Measurements from ENCODE around the gene PDE3A.
A peak's percentile ranks its signal among the peaks of the same experiment; 100 is the strongest.
"Not testable (repeated sequence)": the region's sequence is repeated elsewhere in the genome, so short reads cannot be mapped to it uniquely, and the experiment has no call there.

The PDE3A gene

DNA sequence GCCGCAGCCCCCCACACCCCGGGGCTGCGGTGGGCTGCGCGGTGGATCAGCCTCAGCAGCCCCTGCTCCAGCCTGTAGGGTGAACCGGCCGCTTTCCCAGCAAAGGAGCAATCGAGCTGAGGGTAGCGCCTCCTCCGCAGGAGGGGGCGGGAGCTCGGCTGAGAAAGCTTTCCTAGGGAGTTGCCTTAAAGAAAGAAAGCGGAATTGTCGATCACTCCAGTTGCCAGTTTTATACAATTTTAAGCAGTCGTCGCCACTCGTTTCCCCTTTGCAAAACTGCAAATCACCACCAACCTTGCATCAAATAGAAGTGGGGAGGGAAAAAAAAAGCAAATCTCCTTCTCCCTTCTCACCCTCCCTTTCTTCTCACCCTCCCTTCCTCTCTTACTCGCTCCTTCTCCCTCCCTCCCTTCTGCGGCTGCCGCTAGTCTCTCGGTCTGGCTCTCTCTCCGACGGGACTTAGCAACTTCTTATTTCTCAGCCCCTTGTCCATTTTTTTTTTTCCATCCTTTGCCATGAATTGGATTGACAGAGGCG lies at the start of gene PDE3A:
Gene PDE3A, plus strand, starts transcription at position 424 of the 537 bp plus-strand sequence. CDS start 748 bp downstream, outside the sequence.
- peak; percentile 86 for DNase-seq (ENCODE audit: low spot score)

DNA sequence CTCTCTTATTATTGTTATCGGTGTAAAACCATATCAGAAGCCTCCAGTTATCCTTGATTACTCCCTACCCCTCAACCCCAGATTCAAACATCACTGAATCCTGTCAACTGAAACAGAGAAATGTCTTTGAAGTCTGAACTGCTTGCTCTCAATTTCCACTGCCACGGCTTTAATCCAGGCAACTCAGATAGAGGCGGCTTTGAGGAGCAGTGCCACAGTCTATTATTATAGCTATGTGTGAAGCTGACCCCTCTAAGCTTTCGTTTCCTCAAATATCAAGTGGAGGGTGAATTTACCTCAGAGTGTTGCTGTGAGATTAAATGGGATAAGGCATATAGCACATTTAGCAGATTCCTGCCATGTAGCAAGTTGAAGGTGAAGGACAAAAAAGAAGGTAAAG lies 49.0 kb upstream of the PDE3A start:
- no peak for DNase-seq (ENCODE audit: low spot score)

DNA sequence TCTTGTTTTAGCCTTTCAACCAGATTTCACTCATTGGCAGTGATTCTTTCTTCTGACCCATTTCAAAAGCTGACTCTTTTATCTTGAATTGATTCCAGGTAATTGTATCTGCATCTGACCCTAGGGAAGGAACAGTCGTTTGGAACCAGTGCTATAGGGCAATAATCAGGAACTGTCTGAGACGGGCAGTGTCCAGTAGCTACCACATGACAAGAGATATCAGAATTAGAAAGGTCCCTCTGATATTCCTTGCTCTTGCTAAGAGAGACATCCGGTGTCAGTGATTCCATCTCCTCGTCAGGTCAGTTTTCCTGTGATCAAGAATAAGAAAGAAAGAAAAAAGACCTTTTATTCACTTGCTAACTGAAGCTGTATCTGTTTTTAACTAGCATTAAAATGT lies 47.8 kb upstream of the PDE3A start:
- no peak for DNase-seq (ENCODE audit: low spot score)

DNA sequence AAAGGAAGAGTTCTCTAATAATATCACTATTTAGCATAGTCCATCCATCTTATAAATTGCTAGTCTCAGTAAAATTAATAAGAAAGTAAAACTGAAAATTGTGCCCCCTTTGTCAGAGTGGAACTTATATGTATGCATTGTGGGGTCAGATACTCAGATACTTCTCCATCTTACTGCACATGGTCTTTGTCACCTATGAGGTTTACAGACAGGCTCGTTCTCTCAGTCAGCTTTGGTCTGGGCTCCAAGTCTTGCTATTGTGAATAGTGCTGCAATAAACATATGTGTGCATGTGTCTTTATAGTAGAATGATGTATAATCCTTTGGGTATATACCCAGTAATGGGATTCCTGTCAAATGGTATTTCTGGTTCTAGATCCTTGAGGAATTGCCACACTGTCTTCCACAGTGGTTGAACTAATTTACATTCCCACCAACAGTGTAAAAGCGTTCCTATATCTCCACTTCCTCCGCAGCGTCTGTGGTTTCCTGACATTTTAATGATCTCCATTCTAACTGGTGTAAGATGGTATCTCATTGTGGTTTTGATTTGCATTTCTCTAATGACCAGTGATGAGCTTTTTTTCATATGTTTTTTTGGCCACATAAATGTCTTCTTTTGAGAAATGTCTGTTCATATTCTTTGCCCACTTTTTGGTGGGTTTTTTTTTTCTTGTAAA lies 37.4 kb upstream of the PDE3A start:
- DNase-seq (ENCODE audit: low spot score) = not testable (repeated sequence)

DNA sequence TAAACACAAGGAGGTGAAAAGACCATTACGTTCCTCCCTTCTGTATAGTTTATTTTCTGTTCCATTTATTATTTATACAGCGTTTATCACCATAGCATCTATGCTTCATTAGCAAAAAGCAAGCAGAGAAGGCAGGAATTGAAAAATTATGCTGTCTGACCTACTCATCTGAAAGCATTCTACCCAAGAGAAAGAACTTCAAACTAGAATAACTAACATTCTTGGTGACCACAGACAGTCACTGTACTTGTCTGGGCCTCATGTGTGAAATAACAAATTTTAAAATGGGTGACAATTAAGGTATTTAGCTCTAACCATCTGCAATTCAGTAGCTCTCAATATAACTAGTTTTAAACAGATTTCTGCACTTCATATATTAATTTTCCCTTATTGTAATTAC lies 29.3 kb upstream of the PDE3A start:
- no peak for DNase-seq (ENCODE audit: low spot score)

DNA sequence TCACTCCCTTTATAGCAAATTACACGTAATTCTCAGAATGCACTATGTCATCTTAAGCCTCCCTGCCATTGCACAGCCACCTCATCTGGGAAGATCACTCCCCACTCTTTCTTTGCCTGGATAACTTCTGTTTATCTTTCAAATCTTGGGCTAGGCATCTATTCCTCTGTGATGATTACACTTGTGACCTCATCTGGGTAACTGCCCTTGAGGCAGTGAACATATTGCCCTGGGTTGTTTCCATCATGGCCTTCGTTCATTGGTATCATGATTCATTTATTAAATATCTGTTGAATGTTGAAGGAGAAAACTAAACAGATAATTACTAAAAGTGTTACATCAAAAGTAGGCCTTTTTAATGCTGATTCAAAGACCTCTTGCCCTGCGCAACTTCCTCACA lies 26.2 kb upstream of the PDE3A start:
- no peak for DNase-seq (ENCODE audit: low spot score)

DNA sequence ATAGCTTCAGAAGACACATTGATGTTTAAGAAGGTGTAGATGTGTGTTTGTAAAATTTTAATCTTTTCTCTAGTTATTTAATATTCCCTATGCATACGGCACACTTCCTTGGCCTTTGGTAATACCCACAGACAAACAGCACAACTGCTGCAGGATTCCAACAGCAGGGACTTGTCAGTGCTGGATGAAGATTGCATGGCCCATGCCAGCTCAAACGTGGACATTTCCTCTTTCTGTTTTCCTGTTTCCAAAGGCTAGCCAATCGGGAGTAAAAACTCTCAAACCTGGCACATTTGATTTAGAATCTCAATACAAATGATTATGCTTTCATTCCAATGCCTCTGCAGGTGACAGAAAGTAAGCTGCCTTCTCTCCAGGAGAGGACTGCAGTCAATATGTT lies 22.5 kb upstream of the PDE3A start:
- DNase-seq (ENCODE audit: low spot score) = no peak

DNA sequence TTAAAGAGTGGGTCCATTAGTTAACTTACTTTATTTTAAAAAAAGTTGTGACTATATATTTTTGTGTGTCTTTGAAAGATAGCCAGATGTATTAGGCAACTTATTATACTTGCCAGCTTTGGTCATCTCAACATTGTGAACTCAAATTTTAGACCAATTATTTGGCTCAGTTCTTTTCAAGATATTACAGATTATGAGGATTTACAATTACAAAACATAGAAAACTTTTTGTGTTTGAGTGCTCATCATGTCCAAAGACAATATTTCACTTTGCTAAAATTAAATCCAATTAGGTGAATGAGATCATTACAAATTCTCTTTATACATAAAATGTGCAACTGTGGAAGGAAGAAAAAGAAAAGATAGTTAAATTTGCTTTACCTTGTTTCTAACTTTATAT lies 18.3 kb upstream of the PDE3A start:
- DNase-seq (ENCODE audit: low spot score) = no peak

DNA sequence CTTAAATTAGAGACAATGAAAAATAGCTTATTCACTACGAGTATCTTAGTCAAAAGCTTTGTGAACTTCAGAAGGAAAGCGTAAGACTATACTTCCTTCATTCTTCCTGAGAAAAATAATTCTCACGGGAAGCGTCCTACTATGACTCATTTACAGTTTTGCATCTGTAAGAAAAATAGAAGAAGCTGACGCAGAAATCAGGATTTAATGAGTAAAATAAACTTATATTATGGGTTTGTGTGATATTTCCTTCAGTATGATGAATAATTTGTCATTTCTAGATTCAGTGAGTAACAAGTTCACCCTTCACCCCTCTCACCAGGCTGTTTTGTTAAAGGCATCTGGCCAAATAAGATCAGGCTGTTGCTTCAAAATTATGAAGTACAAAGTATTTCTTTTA lies 17.8 kb upstream of the PDE3A start:
- no peak for DNase-seq (ENCODE audit: low spot score)

DNA sequence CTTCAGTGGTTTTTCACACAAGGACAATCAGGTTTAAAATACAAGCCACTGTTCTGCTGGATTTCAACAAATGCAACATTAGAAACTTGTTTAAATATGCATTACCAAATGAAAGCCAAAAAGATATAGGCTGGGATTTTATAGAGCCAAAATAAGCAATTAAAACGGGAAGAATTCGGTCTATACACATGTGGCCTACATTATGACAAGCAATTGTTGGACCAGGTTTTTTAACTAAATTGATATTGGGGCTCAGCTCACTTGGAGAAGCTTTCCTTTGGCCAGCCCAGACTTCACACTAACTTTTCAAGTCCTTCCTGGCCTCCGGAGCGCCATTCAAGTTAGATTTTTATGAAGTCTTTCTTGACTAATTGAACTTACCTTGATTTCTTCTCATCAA lies 16.9 kb upstream of the PDE3A start:
- no peak for DNase-seq (ENCODE audit: low spot score)

DNA sequence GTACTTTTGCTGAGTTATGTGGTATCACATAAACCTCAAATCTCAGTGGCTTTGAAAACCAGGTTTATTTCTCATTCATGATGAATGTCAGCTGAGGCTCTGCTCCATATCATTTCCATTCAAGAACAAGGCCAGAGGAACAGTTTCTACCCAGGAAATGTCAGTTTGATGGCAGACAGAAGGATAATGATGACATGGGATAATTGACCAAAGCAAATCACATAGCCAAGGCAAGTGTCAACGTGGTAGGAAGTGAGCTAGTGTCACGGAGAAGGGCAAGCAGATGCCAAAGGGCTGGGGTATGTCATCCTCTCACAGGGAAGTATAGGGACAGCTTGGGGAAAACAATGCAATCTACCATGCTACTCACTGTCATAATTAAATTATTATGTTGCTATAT lies 12.3 kb upstream of the PDE3A start:
- no peak for DNase-seq (ENCODE audit: low spot score)

DNA sequence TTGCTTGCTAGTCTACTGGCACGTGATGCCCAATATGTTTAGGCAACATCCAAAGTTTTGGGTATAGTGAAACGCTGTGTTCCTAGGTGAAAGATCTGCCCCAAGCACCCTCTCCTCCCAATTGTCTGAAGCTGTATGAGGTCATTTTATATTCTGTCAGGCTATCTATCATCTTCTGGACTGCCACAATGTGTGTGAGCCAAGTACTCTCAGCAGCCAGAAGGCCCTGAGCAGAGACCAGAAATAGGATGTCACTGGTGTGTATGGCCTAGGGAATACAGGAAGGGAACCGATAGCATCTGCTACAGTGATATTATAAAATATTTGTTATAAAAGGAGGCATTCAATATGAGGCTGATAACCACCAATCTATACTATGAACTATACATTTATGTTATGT lies 7.9 kb upstream of the PDE3A start:
- DNase-seq (ENCODE audit: low spot score) = no peak

DNA sequence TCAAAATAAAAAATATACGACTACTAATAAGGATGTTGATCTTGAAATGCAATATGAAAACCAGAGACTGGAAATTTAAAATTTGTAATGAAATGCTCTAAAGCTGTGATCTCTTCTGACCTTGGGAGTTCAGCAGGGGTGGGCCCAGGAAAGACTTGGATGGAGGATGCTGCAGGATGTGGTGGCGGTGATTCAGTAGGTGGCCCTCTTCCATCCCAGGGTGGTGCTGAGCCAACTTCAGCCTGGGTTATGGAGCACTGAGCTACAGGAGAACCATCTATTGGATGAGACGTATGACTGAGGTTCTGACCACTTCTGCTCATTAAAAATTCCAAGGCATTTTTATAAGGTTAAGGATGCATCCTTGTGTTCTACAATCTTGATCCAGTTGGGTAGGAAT lies 6.9 kb upstream of the PDE3A start:
- DNase-seq (ENCODE audit: low spot score) = no peak

DNA sequence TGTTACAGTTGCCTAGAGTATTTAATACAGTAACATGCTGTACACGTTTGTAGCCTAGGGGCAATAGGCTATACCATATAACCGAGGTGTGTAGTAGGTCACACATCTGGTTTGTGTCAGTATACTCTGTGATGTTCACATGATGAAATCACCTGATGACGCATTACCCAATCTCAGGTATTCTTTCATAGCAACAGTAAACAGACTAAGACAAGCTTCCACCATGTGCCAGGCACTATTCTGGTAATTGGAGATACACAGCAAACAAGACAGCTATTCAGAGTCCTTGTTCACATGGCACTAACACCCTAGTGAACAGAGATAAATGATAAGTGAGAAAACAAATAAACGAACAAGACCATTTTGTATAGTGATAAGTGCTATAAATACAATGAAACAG lies 3.8 kb upstream of the PDE3A start:
- DNase-seq (ENCODE audit: low spot score) = peak; percentile 43

DNA sequence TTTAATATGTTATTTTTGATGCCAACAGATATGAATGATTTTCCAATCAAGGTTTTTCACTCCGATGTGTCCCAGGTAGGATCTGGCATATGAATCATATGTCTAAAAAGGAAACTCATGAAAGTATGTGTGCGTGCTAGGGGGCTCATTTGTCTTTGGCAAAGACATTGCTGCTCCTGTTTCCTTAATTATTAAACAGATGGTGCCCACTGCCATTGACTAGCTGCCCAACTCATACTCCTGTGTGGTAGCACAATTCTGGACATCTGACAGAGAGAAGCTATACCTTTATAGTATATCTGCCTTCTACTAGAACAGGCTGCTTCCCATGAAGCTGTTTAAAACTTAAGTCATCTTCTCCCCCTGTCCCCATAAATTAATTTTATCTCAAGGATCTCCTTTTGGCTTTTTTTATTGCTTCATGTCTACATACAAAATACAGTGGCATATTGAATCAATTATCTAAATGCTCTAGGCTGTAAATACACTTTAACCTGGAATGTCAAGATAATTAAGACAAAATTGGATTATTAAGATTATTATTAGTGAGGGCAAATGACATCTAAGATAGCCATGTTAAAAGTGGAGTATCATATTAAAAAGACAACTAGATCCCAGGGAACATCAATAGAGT lies 1.4 kb upstream of the PDE3A start:
- DNase-seq (ENCODE audit: low spot score) = no peak

DNA sequence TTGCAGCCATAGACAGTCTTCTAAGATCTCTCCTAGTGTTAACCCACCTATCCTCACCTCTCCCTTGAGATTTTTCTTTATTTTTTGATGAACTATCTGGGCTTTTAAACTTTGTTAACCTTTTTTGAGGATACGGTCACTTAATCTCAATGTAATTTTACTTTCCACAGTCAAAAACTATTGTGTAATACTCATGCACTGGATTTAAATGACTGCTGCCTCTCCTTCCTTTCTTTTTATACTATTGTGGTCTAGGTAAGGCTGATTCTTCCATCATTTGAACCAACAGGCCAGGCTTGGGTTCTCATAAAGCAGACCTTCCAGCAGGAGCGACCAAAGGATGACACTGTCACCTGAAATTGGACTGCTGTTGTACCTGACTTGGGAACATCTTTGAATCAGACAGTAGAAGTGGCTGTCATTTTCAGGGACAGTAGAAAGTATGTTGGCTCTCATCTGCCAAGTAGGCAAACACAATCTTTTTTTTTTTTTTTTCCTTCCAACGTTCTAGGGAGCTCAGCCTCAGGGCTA lies 689 bp upstream of the PDE3A start:
- DNase-seq (ENCODE audit: low spot score) = no peak

DNA sequence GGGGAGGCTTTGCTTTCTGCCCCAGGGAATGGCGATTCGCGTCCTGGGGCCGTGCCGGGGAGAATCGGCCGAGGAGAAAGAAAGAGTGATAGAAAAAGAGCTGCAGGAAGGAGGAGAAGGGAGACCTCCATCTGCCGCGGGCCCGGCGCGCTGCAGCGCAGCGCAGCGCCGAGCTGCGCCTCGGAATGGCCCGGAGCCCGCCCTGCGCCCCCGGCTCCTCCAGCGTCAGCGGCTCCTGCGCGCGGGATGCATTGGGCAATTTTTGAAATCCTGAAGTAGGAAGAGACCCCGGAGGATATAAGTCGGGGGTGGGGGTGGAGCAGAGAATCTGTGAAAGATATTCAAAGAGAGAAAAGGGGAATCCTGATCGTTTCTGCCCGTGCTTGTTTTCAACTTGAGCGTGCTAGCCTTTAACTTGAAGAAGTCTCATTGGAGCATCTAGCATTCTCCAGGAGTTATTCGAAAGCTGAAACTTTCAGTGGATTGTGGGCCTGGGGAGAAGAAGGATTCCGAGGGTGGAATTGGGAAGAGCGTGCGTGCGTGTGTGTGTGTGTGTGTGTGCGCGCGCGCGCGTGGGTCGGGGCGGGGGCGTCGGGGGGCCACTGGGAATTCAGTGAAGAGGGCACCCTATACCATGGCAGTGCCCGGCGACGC lies 441 bp downstream of the PDE3A start:
- peak; percentile 55 for DNase-seq (ENCODE audit: low spot score)

DNA sequence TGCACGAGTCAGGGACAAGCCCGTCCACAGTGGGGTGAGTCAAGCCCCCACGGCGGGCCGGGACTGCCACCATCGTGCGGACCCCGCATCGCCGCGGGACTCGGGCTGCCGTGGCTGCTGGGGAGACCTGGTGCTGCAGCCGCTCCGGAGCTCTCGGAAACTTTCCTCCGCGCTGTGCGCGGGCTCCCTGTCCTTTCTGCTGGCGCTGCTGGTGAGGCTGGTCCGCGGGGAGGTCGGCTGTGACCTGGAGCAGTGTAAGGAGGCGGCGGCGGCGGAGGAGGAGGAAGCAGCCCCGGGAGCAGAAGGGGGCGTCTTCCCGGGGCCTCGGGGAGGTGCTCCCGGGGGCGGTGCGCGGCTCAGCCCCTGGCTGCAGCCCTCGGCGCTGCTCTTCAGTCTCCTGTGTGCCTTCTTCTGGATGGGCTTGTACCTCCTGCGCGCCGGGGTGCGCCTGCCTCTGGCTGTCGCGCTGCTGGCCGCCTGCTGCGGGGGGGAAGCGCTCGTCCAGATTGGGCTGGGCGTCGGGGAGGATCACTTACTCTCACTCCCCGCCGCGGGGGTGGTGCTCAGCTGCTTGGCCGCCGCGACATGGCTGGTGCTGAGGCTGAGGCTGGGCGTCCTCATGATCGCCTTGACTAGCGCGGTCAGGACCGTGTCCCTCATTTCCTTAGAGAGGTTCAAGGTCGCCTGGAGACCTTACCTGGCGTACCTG lies 1.1 kb downstream of the PDE3A start:
- DNase-seq (ENCODE audit: low spot score) = peak; percentile 70

DNA sequence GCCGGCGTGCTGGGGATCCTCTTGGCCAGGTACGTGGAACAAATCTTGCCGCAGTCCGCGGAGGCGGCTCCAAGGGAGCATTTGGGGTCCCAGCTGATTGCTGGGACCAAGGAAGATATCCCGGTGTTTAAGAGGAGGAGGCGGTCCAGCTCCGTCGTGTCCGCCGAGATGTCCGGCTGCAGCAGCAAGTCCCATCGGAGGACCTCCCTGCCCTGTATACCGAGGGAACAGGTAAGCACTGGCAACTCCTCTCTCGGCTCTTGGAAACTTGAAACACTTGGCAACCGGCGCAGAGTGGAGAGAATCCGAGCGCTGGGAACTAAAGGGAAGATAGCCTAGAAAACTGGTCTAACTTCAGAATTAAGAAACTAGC lies 1.7 kb downstream of the PDE3A start:
- DNase-seq (ENCODE audit: low spot score) = peak; percentile 33

DNA sequence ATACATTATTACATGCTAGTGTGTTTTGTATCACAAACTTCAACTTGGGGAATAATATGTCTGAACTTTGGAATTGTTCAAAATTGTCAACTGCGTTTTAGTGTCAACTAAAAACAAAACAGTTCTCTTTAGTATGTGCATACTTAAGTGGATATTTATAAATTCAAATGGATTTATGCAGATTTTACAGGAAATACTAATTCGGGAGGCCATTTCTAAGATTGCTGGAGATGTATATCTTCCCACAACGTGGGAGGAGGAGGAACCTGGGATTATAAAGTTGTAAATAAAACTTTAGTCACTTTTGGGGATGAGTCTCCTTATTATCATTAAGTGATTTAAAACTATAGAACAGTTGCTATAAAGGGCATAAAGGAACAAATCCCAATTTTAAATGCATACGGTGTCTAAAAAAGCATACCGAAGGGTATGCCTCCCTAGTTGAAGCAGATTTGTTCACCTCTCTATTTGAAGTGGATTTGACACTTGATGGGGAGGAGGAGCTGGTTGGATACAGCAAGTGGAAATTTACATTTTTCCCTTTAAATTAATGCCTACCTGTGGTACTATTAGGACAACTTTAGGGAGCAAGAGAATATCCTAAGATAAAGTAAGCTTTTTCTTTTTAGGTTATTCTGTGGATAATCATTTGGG lies 2.7 kb downstream of the PDE3A start:
- DNase-seq (ENCODE audit: low spot score) = no peak

DNA sequence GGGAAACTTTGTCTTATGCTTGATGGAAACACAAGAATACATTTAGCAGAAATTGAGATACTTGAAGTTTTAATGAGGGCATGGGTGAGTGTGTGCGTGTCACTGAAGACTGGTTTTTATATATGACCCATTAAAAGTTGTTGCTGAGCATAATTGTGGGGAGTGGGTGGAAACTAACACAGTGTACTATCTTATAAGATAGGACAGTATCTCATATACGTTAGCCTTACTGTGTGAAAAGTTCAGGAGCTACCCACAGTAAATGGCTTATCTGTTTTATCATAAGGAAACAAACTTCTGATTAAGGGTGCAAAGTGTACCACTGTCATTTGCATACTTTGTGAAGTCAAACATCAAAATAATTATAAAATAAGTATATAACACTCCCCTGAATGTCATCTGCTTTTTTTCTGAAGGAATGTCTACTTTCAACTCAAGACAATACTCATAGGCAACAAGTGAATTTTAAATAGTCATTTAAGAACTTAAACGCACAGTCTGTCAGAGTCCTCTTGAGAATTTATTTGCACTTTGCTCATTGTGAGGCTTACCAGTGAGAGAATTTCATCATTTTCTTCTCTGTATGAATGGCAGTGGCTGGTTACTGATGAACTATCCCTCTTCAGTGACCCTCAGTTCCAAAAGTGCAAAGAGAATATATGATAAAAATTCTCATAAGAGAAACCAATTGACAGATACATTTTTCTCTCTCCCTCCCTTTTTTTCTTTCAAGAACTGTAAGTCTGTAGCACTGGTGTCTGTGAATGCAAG lies 4.2 kb downstream of the PDE3A start:
- peak; percentile 56 for DNase-seq (ENCODE audit: low spot score)

Data from HuH-7 (cell line).